ENCODE results near the gene LACTBL1.

The LACTBL1 gene

GRCh38 chr1:22944346-22945055 lies 28.2 kb downstream of the LACTBL1 start:
- DNase-seq (ENCODE audit: low read depth in 2 of 2) = no peak

DNA sequence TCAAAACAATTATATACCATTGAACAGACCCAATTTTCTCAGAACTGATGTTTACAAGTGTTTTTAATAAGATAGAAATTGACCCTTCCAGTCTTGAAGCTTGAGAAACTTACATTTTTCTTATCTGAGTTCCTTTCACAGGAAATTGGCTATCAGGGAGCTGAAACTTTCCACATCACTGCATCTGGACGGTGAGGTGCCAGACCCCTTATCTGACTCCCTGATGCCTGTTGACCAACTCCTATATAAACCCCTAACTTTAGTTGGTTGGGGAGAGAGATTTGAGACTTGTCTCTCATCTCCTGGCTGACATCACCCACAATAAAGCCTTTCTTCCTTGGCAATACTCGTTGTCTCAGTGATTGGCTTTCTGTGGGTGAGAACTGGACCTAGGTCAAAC lies 31.4 kb downstream of the LACTBL1 start:
- DNase-seq (ENCODE audit: low read depth in 2 of 2) = no peak

DNA sequence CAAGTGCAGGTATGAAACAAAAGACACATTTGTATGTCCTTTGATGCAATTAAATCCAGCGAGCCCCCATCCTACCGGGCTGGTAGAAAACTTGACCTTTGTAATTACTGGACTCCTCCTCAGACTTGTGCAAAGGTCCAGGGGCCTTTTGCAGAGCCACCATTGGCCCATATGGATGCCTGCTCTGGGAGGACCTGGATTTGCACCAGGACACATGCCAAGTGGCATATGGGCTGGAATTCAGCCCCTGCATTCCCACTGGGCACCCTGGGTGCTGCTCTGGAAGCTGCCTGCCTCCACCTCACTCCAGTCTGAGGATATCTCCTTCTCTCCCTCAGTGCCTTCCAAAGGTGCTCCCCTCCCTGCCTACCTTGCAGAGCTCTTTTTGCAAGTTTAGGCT lies 36.0 kb downstream of the LACTBL1 start:
- DNase-seq (ENCODE audit: low read depth in 2 of 2) = no peak

DNA sequence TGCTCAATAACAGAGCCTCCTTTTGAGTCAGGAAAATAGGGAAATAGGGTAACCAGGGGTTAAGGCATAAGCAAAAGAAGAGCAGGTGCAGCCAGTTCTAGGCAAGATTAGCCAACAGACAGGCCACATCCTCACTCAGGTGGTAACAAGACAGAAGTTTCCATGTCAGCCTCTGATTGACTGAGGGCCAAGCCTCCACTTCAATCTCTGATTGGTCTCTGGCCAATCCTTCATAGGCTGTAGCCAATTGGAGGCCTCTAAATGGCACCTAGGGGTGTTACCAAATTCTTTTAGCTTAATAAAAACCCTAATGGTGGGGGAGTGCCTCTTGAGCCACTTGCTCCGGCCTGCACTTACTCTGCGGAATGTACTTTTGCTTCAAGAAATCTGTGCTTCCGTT lies 37.2 kb downstream of the LACTBL1 start:
- no peak for DNase-seq (ENCODE audit: low read depth in 2 of 2)

DNA sequence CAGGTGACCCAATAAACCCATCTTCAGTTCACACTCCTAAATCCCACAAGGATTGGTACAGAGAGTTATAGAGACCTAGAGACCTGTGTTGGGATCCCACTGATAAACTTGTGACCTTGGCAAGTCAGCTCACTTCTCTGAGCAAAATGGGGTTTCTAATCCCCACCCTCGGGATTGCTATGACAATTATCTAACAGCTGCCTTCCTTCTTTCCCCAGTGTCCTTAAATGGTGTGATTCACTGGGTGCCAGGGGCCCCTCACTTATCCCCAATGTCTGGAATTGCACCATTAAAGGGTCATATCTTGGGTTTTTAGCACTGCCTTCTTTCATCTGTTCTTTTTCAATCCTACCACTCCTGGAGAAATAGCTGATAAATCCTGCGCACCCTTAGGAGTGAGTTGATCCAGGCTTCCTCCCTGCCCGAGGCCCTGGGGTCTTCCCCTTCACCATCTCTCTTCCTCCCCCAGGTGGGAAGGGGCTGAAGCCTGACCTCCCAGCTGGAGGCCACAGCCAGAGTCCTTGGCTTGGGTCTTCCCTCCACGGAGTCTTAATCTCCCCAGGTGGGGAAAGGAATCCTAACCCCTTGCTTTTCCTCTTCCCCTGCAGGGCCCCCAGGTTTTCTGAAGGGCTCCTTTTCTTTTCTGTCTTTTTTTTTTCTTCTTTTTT lies 39.7 kb downstream of the LACTBL1 start:
- DNase-seq (ENCODE audit: low read depth in 2 of 2) = no peak

DNA sequence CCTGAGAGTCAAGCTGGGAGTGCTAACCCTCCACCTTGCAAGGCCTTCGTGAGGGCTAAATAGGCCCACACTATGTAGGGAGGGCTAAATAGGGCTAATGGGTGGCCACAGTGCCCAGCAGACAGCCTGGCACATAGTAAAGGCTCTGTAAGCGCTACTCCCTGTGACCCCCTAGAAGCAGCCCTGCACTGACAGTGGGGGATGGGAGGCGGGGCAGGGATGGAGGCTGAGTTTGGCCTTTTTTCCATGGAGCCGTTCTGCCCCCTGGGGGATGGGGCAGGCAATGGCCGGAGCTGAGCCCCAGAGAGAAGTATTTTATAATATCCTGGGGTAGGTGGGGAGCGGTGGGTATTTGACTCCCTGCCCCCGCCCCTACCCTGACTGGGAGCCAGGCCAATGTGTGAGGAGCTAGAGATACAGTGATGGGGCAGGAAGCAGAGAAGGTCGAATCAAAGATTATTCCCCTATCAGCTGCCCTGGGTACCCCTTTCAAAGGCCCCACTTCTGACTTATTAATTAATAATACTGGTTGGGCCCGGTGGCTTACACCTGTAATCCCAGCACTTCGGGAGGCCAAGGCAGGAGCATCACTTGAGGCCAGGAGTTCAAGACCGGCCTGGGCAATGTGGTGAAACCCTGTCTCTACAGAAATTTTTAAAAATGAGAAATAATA lies 42.3 kb downstream of the LACTBL1 start:
- DNase-seq (ENCODE audit: low read depth in 2 of 2) = no peak

DNA sequence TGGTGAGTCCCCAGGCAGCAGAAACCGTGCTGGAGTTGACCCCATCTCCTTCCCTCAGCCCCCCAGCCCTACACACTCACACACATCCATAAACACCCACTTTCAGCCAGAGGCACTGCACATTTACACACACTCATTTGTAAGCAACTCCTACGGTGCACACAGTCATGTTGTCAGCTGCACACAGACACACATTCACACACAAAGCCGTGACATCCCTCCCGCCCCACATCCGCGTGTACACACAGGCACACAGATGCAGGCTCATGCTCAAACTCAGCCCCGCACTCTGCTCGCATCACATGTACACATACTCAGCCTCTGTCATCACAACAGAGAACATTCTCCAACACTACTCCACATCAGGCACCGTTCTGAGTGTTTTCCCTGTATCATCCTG lies 47.6 kb downstream of the LACTBL1 start:
- no peak for DNase-seq (ENCODE audit: low read depth in 2 of 2)

GRCh38 chr1:22922640-22923039 lies 50.0 kb downstream of the LACTBL1 start:
- DNase-seq (ENCODE audit: low read depth in 2 of 2) = no peak

- no peak for DNase-seq (ENCODE audit: low read depth in 2 of 2)
Observed at GRCh38 chr1:22921452-22922126, 51.1 kb downstream of the LACTBL1 start.

GRCh38 chr1:22920734-22921451 lies 51.8 kb downstream of the LACTBL1 start:
- DNase-seq (ENCODE audit: low read depth in 2 of 2) = no peak

DNA sequence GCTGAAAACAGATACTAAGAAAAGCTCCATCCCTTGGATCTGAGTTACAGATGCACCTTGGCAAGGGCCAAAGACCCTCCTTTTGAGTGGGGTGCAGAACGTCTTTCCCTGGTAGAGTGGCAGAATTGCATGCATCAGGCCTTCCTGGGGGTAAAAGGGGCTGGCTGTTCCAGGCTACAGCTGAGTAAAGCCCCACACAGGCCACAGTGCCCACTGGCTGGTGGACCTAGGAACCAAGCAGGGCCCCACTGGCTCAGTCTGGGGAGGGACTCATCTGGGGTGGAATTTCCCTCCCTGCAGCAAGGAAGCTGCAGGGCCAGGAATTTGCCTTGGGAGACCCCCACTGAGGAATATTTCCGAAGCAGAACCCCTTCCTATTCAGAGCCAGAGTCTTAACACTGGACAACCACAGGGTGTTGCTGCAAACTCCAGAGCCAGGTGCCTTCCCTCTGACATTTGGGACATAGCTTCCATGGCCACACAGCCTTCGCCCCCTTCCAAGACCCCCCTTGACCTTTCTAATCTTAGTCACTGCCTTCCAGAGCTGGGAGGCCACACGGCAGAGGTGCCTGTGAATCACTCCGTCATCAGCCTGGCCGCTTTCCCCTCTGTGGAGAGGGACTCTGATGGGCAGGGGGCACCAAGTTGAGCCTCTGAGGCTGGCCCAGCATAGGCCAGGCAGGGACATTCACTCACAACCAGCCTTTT lies 52.5 kb downstream of the LACTBL1 start:
- no peak for DNase-seq (ENCODE audit: low read depth in 2 of 2)

GRCh38 chr1:22919341-22920025 lies 53.2 kb downstream of the LACTBL1 start:
- DNase-seq (ENCODE audit: low read depth in 2 of 2) = no peak

DNA sequence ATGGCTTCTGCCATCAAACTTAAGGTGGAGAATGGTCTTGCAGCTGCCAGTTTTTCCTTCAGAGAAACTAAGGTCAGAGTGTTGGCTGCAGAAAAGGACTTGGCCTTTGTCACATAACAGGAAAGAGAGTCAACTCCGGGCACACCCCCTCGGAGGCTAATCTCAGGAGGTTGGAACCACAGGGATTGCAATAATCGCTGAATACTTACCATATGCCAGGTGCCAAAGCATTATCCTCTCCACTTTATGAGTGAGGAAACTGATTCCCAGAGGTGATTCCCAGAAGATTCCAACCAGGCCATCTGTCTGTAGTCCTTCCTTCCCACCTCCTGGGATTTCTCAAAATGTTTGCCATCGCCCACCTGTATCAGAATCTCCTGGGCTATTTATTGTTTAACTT lies 54.0 kb downstream of the LACTBL1 start:
- no peak for DNase-seq (ENCODE audit: low read depth in 2 of 2)

- no peak for DNase-seq (ENCODE audit: low read depth in 2 of 2)
Observed at GRCh38 chr1:22917989-22918388, 54.7 kb downstream of the LACTBL1 start.

DNA sequence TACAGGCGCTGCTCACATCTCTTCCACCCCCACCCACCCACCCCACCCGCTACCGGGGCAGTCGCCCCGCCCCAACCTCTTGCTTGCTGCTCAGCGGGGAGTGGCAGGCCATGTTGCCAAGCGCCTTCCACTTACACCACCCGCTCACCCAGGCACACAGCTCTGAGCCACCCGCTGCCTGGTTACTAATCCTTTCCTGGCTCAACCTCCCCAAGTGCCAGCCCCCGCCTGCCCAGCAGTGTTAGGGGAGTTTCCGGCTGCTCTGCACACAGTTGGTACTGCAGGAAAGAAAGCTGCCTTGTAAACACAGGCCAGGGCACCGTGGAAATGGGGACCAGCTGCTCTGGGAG lies 56.2 kb downstream of the LACTBL1 start:
- DNase-seq (ENCODE audit: low read depth in 2 of 2) = no peak

- DNase-seq (ENCODE audit: low read depth in 2 of 2) = no peak
Observed at GRCh38 chr1:22915816-22916470, 56.7 kb downstream of the LACTBL1 start.

- DNase-seq (ENCODE audit: low read depth in 2 of 2) = no peak
Observed at GRCh38 chr1:22915231-22915630, 57.4 kb downstream of the LACTBL1 start.

DNA sequence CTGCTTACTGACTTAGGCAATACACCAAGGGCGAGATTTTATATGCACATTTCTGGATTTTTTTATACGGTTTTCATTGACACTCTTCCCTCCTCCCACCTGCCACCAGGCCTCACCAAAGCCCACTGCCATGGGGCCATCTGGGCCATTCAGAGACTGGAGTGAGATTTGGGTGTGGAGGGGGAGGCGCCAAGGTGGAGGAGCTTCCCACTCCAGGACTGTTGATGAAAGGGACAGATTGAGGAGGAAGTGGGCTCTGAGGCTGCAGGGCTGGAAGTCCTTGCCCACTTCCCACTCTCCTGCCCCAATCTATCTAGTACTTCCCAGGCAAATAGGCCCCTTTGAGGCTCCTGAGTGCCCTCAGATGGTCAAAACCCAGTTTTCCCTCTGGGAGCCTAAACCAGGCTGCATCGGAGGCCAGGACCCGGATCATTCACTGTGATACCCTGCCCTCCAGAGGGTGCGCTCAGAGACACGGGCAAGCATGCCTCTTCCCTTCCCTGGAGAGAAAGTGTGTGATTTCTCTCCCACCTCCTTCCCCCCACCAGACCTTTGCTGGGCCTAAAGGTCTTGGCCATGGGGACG lies 57.9 kb downstream of the LACTBL1 start:
- no peak for DNase-seq (ENCODE audit: low read depth in 2 of 2)

GRCh38 chr1:22914156-22914555 lies 58.5 kb downstream of the LACTBL1 start:
- no peak for DNase-seq (ENCODE audit: low read depth in 2 of 2)
